Stimulated activated CD4-positive, alpha-beta T cell treated with anti-CD3 and anti-CD28 coated beads, Interleukin-1b, Interleukin-23, amount 100 ng/mL, for 48 hours (primary cell): ENCODE data around the gene CYP2D6.
"Not testable (repeated sequence)": the region's sequence is repeated elsewhere in the genome, so short reads cannot be mapped to it uniquely, and the experiment has no call there.

Experiments
- DNase-seq: peaks from one replicate; pipeline ENCODE4 v3.0.0-alpha.2; 2020

CYP2D6 gene

DNA sequence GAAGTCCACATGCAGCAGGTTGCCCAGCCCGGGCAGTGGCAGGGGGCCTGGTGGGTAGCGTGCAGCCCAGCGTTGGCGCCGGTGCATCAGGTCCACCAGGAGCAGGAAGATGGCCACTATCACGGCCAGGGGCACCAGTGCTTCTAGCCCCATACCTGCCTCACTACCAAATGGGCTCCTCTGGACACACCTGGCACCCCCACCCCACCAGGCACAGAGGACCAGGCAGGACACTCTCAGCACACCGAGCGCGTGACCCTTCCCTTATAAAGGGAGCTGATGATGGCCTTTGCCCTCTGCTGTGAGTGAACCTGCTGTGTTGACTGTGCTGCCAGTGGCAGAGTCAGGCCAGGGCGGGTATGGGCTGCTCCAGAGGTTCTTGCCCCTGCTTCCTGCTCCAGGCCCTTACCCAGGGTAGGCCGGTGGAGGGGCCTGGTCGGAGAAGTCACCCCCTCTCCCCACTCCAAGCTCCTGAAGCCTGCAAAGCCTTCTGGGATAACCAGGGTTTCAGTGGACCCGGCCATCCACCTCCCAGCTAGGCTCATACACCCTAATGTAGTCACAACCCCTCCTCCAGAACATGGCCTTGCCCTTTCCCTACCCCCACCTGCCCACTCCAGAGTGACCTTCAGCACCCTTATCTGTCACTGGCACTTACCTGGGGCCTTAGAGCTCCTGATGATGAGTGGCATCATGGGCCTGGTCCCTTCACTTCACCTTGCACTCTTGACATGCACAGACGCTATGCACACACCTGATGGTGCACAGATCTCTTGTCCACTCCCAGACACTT lies at the start of gene CYP2D6:
CYP2D6 (minus strand) TSS at position 172 of the 793 bp plus-strand sequence; CDS start at position 153, 19 bp downstream.
- DNase-seq = not testable (repeated sequence)

DNA sequence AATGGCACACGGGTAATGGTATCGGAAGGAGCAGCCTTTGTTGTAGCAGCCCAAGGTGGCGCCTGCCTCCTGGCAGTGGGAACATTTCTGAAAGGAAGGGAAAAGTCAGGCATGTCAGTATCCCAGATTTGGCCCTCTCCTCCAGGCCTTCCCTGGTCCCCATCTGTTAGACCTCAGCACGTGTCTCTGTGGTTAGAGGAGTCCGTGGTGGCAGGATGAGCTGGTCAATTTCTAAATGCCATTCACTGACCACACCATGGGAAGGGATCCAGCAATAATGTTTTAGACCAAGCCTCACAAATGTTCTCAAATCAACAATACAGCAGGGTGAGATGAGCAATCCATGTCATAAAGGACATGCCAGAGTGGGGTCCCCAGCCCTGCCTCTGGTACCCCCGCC lies 49.0 kb upstream of the CYP2D6 start:
- no peak for DNase-seq

DNA sequence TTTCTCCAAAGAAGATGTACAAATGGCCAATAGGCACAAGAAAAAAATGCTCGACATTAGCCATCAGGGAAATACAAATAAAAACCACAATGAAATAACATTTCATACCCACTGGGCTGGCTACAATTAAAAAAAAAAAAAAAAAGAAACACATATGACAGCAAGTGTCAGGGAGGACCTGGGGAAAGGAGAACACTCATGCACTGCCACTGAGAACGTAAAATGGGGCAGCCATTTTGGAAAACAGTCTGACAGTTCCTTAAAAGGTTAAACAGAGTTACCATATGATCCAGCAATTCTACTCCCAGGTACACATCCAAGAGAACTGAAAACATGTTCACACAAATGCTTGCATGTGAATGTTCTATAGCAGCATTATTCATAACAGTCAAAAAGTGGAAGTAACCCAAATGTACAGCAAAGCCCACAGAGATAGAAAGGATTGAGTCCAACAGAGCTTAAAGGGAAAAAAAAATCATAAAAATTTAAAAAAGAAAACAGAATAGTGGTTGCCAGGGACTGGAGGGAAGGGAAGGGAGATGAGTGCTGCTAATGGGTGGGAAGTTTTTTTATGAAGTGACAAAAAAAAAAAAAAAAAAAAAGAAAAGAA lies 48.4 kb upstream of the CYP2D6 start:
- no peak for DNase-seq

DNA sequence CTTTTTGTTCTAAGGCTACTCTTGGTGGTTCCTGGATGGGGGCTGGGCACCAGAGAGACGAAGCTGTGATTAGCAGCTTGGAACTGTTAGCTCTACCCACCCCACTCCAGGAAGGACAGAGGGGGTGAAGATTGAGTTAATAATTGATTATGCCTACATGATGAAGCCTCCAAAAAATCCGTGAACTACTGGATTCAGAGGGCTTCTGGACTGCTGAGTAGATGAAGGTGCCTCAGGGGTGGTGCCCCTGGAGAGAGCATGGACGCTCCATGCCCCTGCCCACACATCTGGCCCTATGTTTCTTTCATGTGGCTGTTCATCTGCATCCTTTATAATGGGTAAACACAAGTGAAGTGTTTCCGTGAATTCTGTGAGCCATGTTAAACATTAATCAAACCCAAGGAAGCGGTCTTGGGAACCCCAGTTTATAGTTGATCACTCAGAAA lies 47.3 kb upstream of the CYP2D6 start:
- no peak for DNase-seq

DNA sequence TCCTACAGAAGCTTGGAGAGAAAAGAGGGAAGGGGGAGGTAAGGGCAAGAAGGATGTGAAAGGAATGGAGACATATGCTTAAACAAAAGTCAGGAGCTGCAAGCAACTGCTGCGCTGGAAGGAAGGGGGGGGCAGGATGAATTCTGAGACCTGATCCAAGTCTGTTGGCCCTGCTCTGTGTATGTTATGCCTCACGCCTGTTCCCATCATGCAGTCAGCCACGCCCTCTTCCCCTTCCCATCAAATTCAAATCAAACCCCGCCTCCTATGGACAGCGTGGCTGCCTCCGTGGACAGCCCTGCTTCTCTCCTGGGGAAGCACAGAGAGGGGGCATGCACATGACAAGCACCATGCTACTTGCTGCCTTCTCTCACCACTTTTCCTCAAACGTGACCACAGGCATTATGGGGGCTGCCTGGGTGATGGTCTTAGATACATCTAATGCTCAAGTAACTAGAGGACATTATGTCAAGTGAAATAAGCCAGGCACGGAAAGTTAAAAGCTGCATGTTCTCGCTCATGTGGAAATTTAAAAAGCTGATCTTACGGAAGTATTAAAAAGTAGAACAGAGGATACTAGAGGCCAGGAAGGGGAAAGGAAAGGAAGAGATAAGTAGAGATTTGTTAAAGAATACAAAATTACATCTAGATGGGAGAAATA lies 45.8 kb upstream of the CYP2D6 start:
- no peak for DNase-seq

DNA sequence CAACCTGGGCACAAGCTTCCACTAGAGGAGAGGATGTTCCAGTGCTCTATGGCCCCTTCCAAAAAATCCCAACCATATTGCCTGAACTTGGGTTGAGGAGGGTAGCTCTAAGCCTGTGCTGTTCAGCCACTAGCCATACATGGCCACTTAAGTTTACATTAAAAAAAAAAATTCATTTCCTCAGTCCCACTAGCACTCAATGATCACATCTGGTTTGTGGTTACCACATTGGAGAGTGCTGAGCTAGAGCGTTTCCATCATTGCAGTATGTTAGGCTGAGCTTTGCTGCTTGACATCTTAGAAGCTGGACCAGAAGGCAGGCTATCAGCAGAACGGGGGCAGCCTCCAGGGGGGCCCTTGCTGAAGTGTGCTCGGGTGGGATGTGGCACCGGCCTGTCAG lies 43.5 kb upstream of the CYP2D6 start:
- no peak for DNase-seq

DNA sequence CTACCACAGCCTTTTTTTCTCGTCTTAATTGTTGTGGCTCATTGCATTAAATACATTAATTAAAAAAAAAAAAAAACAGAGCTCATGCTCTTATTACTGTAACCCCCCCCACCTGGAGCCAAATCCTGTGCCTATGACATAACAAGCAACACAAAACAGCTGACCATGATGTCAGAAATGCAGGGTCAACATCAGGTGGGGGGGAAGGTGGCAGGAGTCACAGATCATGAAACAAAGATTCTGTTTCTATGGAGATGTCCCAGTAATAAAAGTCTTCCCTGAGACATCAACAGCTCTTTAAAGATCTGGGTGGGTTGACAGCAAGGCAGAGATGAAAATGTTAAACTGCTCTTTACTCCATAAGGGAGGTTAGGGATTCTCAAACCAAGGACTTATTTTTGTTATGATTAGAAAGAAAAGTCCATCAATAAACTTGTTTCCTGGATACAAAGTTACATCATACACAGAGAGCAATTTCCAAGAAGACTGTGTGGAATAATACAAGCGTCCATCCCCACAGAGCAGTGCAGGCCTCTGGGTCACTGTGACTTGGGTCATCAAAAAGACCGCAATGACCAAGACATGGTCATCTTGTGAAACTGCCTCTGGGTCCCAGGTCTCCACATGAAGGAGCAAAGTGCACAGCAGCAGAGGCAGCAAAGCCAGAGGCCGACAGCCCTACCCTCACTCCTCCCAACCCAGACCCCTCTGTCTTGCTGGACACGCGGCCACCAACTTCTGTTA lies 42.7 kb upstream of the CYP2D6 start:
- no peak for DNase-seq

DNA sequence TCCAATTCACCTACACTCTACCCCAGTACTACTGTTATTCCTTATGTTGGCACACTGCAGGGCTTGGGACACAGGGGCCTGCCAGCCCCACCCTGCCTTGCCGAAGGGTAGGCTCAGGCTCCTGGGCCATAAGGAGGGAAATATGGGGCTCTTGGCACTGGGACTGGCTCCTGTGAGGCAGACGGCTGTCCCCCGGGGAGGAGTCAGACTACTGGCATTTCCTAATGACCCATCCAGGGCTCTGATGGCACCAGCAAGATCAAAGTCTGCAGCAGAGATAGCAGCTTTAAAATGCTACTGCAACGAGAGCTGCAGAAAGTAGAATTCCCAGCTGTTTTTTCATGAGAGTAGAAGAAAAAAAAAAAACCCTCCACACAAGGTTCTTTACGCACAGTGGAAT lies 42.2 kb upstream of the CYP2D6 start:
- DNase-seq = no peak

DNA sequence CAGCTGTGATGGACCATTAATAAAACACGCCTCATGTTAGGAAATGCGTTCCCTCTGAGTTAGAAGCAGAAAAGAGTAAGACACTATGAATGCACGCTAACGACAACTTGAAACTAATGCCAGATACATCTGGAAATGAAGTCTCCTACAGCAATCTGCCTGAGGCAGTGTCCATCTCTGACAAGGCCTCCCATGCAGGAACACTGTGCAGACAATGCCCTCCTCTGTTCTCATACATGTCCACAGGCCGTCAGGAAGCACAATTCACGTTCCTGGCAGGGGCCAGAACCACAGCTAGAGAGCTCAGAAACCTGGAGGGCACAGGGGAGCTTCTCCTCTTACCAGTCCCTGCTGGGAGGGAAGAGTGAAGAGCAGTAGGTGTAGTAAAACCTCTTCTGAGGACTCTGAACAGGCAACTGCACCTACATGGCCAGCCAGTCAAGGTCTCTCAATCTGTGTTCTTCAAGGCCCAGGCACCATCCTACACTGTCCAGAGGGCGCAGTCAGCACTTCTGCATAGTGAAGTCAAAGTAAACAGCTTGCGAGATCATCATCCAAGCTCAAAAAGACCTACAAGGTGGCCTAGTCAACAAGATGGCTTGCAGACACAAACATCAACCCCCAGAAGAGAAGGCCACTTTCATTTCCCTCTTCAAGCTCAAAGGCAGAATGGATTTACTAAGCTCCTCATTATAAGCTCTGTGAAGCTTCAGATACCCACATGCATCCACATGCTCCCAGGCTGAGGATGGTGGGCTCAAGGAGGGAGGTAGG lies 41.5 kb upstream of the CYP2D6 start:
- no peak for DNase-seq

DNA sequence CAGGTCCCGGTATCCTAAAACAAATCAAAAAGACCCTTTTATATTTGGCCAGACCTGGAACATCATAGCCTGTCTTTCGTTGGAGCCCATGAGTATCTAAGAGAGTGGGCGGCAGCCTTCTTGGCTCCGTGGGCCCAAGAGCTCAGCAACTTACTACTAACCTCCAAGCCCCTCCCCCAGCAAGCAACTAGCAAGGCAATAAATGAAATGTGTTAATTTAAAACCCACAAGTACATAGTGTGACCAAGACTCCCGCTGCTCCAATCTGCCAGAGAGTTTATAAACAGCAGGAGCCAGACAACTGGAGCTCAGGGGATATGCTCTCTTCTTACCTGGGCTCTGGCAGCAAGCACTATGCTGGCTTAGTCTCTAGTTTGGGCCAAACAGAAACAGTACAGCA lies 40.8 kb upstream of the CYP2D6 start:
- no peak for DNase-seq

DNA sequence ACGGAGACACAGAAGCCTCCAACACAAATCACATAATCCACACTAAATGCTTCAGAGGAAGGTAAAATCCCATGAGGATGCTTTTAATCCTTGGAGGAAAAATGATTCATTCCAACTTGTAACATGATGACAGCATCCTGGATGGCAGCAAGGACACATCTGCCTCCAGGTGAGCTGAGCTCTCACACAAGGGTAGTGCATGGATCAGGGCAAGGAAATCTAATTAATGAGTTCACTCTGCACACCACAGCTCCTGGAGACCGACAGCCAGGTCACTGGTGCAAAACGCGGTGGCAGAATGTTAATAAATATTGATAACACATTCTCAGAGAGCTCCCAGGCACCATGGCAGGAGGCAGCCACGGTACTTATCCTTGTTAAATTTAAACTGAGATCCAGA lies 40.3 kb upstream of the CYP2D6 start:
- no peak for DNase-seq

DNA sequence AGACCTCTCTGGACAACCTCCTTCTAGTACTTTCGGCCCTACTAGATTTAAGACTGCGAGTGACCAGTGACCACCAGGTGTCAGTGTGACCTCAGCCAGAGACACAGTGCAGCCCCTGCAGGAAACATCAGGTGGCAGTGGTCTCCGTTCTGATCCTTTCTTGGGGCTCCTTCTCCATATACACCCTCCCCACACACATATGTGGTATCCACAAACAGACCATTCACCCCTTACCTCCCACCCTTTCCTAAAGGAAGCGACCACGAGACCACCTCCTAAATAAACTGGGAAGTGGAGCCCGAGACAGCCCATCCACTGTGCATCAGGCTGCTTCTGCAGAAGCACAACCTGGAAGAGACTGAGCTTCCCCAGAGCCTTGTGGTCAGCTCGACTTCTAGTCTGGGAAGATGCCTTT lies 38.5 kb upstream of the CYP2D6 start:
- DNase-seq = peak; percentile 59

DNA sequence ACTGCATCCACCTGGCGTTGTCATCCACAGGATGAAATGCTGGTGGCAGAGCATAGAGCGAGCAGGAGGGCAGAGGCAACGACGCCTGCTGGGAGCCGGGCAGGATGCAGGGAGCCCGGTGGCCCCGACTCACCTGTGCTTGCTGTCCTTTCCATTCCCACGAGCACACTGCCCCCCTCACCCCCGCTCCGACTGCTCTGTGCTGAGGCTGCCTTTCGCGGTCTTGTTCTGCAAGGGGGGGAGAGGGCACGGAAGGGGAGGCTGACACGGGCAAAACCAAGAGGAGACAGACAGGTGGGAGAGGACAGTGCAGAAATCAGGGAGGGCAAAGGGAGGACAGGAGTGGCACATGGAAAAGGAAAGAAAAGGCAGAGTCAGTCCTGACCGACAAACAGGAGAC lies 37.9 kb upstream of the CYP2D6 start:
- DNase-seq = no peak

DNA sequence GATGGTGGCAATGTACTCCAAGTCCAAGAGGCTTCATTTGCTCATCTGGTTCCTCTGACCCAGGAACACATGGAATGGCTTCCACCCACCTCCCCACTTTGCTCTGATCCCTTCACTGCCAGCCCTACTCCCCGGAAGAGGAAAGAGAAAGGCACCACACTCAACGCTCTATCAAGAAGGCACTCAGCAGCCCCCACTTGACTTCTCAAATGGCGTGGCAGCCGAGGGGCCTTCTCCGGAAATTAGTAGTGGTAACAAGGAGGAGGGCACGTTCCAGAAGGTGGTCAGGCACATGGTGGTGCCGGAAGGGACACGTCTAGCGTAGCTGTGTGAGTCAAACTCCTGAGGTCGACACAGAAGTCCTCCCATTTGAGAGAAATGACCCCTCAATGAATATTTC lies 36.5 kb upstream of the CYP2D6 start:
- DNase-seq = no peak

DNA sequence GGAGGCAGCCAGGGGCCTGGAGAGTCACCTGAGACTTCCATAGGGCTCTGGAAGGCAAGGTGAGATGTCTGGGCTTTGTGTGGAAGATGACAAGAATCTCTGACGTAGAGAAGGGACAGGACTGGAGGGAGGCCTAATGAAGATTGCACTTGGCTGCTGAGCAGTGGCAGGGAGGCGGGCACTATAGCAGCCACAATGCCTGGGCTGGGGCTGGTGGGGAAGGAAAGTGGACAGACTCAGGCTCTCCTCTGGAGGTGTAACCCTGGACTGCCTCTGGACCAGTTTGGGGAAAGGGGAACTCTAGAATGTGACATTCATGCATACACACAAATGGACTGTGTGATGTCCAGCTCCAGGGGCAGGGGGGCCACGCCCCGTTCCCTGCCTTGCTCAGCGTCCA lies 34.3 kb upstream of the CYP2D6 start:
- no peak for DNase-seq

DNA sequence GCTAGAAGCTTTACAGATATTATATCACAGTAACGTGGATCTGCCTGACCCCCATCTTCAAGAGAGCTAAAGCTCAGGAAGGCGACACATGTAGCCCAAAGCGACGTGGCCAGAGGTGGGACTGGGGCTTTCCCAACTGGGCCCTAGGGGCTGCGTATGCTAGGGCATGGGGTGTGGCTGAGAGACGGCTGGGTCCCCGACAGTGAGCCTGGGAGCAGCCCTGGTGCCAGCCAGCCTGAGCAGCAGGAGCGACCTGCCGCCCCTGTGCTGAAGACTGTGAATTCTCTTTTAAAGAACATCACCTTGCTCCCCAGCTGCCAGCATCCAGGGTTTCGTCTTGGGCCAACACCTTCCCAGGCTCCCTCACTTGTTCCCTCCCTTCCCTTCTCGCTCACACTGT lies 32.9 kb upstream of the CYP2D6 start:
- DNase-seq = no peak

DNA sequence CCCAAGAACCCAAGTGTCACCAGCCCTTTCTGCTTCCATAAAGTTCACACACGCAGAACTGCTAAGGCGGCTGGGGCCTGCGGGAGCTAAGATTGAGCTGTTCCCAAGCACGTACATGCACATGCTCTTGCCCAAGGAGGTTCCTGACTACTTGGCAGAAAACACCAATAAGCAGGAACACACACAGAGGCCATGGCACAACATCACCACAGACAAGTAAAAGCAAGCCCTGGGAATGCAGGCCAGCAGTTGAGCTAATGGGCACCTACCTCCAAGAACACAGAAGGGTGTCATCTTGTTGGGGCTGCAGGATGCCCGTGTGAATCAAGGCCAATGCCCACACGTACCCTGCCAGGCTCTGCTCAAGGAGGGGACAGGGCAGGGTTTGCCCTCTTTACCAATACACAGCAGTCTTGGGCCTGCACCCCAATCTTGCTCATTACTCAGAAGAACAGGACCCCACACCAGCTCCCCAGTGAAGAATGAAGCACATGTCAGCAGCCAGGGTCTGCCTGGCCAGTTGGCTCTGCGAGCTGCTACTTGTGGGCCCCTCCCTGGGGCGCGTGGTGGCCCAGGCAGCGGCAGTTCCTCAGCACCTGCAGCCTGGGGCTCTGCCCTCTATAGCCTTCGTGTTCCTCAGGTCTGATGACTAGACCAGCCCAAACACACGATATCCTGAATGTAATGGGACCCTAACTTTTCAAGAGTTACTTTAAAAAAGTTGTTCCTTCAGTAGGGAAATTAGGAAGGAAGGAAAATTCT lies 32.3 kb upstream of the CYP2D6 start:
- no peak for DNase-seq

DNA sequence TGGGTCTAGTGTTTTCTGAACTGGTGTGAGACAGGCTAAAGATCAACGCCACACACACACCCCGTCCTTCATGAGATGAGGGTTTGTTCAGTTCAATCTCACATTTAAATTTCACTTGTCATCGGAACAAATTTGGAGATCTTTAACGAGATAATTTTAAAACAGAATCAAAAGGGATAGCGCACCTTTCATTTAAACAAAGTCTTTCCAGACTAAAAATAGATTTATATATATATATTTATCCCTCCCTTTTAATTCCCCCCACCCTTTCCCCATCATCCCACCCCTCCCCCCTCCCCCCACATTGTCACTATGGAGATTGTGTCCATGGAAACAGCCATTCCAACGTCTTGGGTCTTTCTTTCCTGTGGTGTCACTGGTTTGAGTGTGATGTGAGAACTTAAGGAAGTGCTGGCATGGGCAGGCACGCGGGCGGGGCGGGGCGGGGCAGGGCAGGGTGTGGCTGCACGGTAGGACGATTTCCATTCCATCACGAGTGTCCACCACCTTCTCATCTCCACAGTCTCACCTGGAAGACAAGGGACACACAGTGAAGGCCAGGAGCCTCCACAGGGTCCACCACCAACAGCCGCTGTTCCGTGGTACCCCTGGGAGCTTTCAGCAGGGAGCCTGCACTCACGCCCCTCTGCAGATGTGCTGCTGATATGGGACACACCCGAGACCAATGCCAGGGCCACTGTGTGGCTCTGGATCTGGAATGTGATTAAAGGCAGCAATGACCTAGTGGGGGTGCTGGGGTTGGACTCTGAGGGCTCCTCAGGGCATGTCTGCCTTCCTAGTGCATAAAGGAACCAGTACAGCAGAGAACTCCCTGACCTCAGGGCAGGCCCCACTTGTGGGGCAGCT lies 30.5 kb upstream of the CYP2D6 start:
- DNase-seq = no peak

DNA sequence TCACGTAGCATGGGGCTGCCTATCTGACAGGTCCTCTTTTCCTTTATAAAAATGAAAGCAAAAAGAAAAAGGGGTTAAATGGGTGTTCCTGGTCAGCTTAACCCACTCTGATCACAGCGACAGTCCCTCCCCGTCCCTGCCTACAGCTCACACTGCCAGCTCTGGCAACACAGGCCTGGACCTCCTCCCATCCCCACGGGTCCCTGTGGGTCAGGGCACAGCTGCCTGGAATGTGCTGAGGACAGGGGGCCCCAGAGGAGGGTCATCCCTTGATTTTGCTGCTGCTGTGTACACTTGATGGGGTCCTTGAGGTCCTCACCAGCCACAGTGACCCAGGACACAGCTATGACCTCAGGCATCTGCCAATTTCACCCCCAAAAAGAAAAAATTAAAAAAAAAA lies 29.6 kb upstream of the CYP2D6 start:
- DNase-seq = no peak

DNA sequence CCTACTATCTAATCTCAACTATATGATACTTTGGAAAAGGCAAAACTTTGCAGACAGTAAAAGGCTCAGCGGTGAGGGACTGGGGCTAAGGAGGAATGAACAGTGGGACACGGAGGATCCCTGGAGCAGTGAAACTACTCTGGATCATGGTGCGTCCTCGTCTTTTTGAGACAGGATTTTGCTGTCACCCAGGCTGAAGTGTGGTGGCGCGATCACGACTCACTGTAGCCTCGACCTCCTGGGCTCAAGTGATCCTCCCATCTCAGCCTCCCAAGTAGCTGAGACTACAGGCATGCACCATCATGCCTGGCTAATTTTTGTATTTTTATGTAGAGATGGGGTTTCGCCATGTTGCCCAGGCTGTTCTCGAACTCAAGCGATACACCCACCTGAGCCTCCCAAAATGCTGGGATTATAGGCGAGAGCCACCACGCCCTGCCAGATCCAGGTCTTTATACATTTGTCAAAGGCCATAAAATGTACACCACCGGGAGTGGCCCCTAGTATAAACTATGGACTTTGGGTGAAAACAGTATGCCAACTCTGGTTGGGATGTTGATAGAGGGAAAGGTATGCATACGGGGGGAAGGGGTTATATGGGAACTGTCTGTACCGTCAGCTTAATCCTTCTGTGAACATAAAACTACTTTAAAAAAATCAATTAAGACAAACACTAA lies 28.0 kb upstream of the CYP2D6 start:
- DNase-seq = no peak
